Measurements from ENCODE around the gene JOSD2. TPM values are rescaled to one million over a fixed set of nuclear protein-coding genes. Genes with fewer than 3 reads are reported as not detected.

The JOSD2 gene
- total and polyA plus RNA-seq, 2 of the 4 experiments (the other 2 are of a cell fraction) = 12.2 to 54.1 TPM

DNA sequence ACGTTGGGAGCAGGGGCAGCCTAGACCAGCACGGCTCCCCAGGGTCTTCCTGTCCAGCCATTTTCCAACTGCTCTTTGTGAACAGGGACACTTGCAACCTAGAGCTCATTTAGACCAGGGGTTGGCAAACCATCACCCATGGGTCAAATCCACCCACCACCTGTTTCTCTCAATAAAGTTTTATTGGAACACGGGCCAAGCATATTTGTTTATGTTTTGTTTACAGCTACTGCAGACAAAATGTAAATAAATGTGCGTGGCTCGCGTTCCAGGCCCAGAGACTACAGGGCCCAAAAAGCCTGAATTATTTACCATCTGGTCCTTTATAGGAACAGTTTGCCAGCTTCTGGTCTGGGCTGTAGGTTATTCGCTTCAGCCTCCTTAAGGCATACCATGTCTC is 48.0 kb downstream of the JOSD2 start:
- H2BK20ac ChIP-seq (ENCODE audit: low read depth, low read length) = no peak overlapping the region
- no peak overlapping the region for H3K56ac ChIP-seq (ENCODE audit: extremely low read depth, insufficient read depth, low read length)
- dilution Hi-C loops (cut with HindIII; ENCODE audit: low sequenced_read_pairs, unreplicated experiment) = no loop called here
- in situ Hi-C loops (cut with MboI; ENCODE audit: low sequenced_read_pairs) = loop anchor here (5.0 kb wide), 1 partner anchor 96 kb away; the partner anchor contains the start of gene NAPSA
- BruUV-seq (replicated peaks) = no TSS peak
- TF ChIP-seq, protein P1, sequence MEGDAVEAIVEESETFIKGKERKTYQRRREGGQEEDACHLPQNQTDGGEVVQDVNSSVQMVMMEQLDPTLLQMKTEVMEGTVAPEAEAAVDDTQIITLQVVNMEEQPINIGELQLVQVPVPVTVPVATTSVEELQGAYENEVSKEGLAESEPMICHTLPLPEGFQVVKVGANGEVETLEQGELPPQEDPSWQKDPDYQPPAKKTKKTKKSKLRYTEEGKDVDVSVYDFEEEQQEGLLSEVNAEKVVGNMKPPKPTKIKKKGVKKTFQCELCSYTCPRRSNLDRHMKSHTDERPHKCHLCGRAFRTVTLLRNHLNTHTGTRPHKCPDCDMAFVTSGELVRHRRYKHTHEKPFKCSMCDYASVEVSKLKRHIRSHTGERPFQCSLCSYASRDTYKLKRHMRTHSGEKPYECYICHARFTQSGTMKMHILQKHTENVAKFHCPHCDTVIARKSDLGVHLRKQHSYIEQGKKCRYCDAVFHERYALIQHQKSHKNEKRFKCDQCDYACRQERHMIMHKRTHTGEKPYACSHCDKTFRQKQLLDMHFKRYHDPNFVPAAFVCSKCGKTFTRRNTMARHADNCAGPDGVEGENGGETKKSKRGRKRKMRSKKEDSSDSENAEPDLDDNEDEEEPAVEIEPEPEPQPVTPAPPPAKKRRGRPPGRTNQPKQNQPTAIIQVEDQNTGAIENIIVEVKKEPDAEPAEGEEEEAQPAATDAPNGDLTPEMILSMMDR (conservative IDR thresholded peaks at IDR 0.05; ENCODE audit: low read depth, low read length) = no peak
- TF ChIP-seq MXI1 (IDR thresholded peaks at IDR 0.05; ENCODE audit: borderline replicate concordance, low read depth, low read length) = no peak
- no peak for TF ChIP-seq CEBPB (IDR thresholded peaks at IDR 0.05; ENCODE audit: low read depth, low read length)
- TF ChIP-seq, protein P2, sequence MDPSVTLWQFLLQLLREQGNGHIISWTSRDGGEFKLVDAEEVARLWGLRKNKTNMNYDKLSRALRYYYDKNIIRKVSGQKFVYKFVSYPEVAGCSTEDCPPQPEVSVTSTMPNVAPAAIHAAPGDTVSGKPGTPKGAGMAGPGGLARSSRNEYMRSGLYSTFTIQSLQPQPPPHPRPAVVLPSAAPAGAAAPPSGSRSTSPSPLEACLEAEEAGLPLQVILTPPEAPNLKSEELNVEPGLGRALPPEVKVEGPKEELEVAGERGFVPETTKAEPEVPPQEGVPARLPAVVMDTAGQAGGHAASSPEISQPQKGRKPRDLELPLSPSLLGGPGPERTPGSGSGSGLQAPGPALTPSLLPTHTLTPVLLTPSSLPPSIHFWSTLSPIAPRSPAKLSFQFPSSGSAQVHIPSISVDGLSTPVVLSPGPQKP (IDR thresholded peaks at IDR 0.05; ENCODE audit: borderline replicate concordance, low read depth, low read length) = no peak
- no peak for TF ChIP-seq SMC3 (IDR thresholded peaks at IDR 0.05; ENCODE audit: low read depth, low read length)
- no peak for TF ChIP-seq NFE2L2 (IDR thresholded peaks at IDR 0.05; ENCODE audit: low read depth, low read length)
- TF ChIP-seq CHD1 (IDR thresholded peaks at IDR 0.05; ENCODE audit: low read depth, low read length) = no peak
- TF ChIP-seq RCOR1 (IDR thresholded peaks at IDR 0.05; ENCODE audit: insufficient replicate concordance, low read length) = no peak
- no peak for TF ChIP-seq FOS (IDR thresholded peaks at IDR 0.05; ENCODE audit: low read depth, low read length)
- CTCF ChIA-PET = interaction anchor here (1.0 kb wide), 1 partner anchor 93 kb away, joined by 3 read pairs; no protein-coding TSS in a partner anchor
- intact Hi-C loops (cut with micrococcal nuclease) = no loop called here
- H3K4me1 ChIP-seq (ENCODE audit: control insufficient read depth, insufficient read depth, low read length) = no peaks in the 10 kb centered on the region
- no peak overlapping the region for H3K23ac ChIP-seq (ENCODE audit: low read depth, low read length)
- H3K9me3 ChIP-seq (ENCODE audit: control insufficient read depth, insufficient read depth, low read length) = no peaks in the 10 kb centered on the region
- no peaks in the 10 kb centered on the region for H3K36me3 ChIP-seq (ENCODE audit: control insufficient read depth, insufficient read depth, low read length)
- no peak overlapping the region for H2BK15ac ChIP-seq (ENCODE audit: low read depth, low read length)
- no peak overlapping the region for H3K27ac ChIP-seq (ENCODE audit: insufficient read depth, low read length)
- no peak overlapping the region for H2AFZ ChIP-seq (replicated peaks; ENCODE audit: low read length, poor library complexity)
- no peak overlapping the region for H4K91ac ChIP-seq (ENCODE audit: insufficient read depth, low read depth, low read length)
- H2BK120ac ChIP-seq (ENCODE audit: low read depth, low read length) = no peak overlapping the region
- H3K14ac ChIP-seq (replicated peaks; ENCODE audit: low read depth, low read length) = no peak overlapping the region
- no peaks in the 10 kb centered on the region for H4K20me1 ChIP-seq (ENCODE audit: insufficient read depth, low read length)
- H3K18ac ChIP-seq (ENCODE audit: low read depth, low read length) = no peak overlapping the region
- no peak overlapping the region for H2AK5ac ChIP-seq (ENCODE audit: low read depth, low read length)
- no peak overlapping the region for H4K8ac ChIP-seq (ENCODE audit: low read depth in 2 of 2, low read length in 2 of 2)
- no peak overlapping the region for H3K4me2 ChIP-seq (ENCODE audit: low read depth, low read length)
- no CpG with 5 or more reads among the region's 7 CpGs for WGBS, 2 experiments (ENCODE audit: extremely low coverage in 2 of 2, insufficient read length in 1 of 2)
- H3K79me1 ChIP-seq (ENCODE audit: low read depth in 1 of 2, low read length in 2 of 2) = no peaks in the 10 kb centered on the region
- H3K9ac ChIP-seq (ENCODE audit: low read depth, low read length) = no peak overlapping the region
- H2AK9ac ChIP-seq (replicated peaks; ENCODE audit: low read depth, low read length, poor library complexity) = no peak overlapping the region
- H4K5ac ChIP-seq (ENCODE audit: low read depth, low read length) = no peak overlapping the region
- H2BK5ac ChIP-seq (ENCODE audit: low read depth, low read length, poor library complexity, severe bottlenecking) = no peak overlapping the region
- H3K27me3 ChIP-seq (ENCODE audit: control insufficient read depth, insufficient read depth, low read length) = peaks cover 8% of the 10 kb centered on the region; the same call in 1 of the 2 replicates
- DNase-seq = no peak
- no peak overlapping the region for H3K4ac ChIP-seq (ENCODE audit: low read depth, low read length)
- POLR2A ChIA-PET (ENCODE audit: unreplicated experiment) = no interaction called here
- no peak overlapping the region for H3K4me3 ChIP-seq (ENCODE audit: insufficient read depth, low read depth, low read length)
- H3K9me1 ChIP-seq (ENCODE audit: insufficient read depth, low read length) = no peaks in the 10 kb centered on the region
- ATAC-seq (ENCODE audit: low read depth) = no peak

Measured in IMR-90 (cell line).